ENCODE measurements around the gene SLC24A4. TPM values are rescaled to one million over a fixed set of nuclear protein-coding genes. Genes with fewer than 3 reads are reported as not detected.

Gene SLC24A4
- total RNA-seq, 1 experiment from 2014 or later, result not detected

GRCh38 chr14:92413379-92413778 lies 90.4 kb downstream of the SLC24A4 start:
- Histone ChIP-seq H3K27ac (ENCODE audit: low read length) (no peak overlapping the region), H3K9ac (ENCODE audit: low read length) (no peak overlapping the region), H2AFZ (ENCODE audit: low read length) (peak overlapping the region; percentile 30; the same call in 1 of the 2 replicates), H3K36me3 (ENCODE audit: low read depth, low read length) (no peaks in the 10 kb centered on the region), H3K4me2 (ENCODE audit: low read length) (0 out of 2 replicates have a peak overlapping the region, but pooled peaks have one; percentile 19), H3K4me3 (ENCODE audit: low read length) (no peak overlapping the region), H3K4me1 (ENCODE audit: insufficient read depth, low read length) (peaks cover 13% of the 10 kb centered on the region), H3F3A (ENCODE audit: low read length, unreplicated experiment) (no peaks in the 10 kb centered on the region), H3K9me3 (ENCODE audit: low read length) (no peaks in the 10 kb centered on the region), H3K79me2 (ENCODE audit: low read length) (no peaks in the 10 kb centered on the region), H4K20me1 (ENCODE audit: low read length) (no peaks in the 10 kb centered on the region), H3K9me2 (replicated peaks; ENCODE audit: low read length) (no peaks in the 10 kb centered on the region), H3K27me3 (ENCODE audit: low read length) (no peaks in the 10 kb centered on the region)
- ATAC-seq (no peak), DNase-seq (no peak)
- ChIA-PET POLR2A (ENCODE audit: unreplicated experiment) (no interaction called here), CTCF (interaction anchor here (0.6 kb wide), 1 partner anchor 260 kb away, joined by 3 read pairs; no protein-coding TSS in a partner anchor)
- no TSS peak for BruUV-seq (replicated peaks)
- intact Hi-C loops (cut with micrococcal nuclease), result no loop called here
- no peak for TF ChIP-seq CTCF (conservative IDR thresholded peaks at IDR 0.05; ENCODE audit: low read depth, low read length)
- TF ChIP-seq EZH2phosphoT487 (IDR thresholded peaks at IDR 0.05; ENCODE audit: borderline replicate concordance, low read length), result no peak
- no peak for TF ChIP-seq EZH2 (IDR thresholded peaks at IDR 0.05; ENCODE audit: low read length, unreplicated experiment)

GRCh38 chr14:92414690-92415445 lies 91.9 kb downstream of the SLC24A4 start:
- H3K4me1 ChIP-seq (ENCODE audit: insufficient read depth, low read length), result no peaks in the 10 kb centered on the region
- no peaks in the 10 kb centered on the region for H3K36me3 ChIP-seq (ENCODE audit: low read depth, low read length)
- POLR2A ChIA-PET (ENCODE audit: unreplicated experiment), result no interaction called here
- ATAC-seq (no peak), DNase-seq (no peak)
- BruUV-seq (replicated peaks), result no TSS peak
- CTCF ChIA-PET, result no interaction called here
- no peak overlapping the region for H3K9ac ChIP-seq (ENCODE audit: low read length)
- H2AFZ ChIP-seq (ENCODE audit: low read length), result no peak overlapping the region
- H3K79me2 ChIP-seq (ENCODE audit: low read length), result no peaks in the 10 kb centered on the region
- intact Hi-C loops (cut with micrococcal nuclease), result no loop called here
- no peak overlapping the region for H3K27ac ChIP-seq (ENCODE audit: low read length)
- no peaks in the 10 kb centered on the region for H3K9me3 ChIP-seq (ENCODE audit: low read length)
- H3K4me3 ChIP-seq (ENCODE audit: low read length), result no peak overlapping the region
- no peaks in the 10 kb centered on the region for H4K20me1 ChIP-seq (ENCODE audit: low read length)
- H3F3A ChIP-seq (ENCODE audit: low read length, unreplicated experiment), result no peaks in the 10 kb centered on the region
- no peak overlapping the region for H3K4me2 ChIP-seq (ENCODE audit: low read length)
- H3K9me2 ChIP-seq (replicated peaks; ENCODE audit: low read length), result no peaks in the 10 kb centered on the region
- H3K27me3 ChIP-seq (ENCODE audit: low read length), result no peaks in the 10 kb centered on the region
- TF ChIP-seq EZH2phosphoT487 (IDR thresholded peaks at IDR 0.05; ENCODE audit: borderline replicate concordance, low read length) (no peak), CTCF (conservative IDR thresholded peaks at IDR 0.05; ENCODE audit: low read depth, low read length) (no peak), EZH2 (IDR thresholded peaks at IDR 0.05; ENCODE audit: low read length, unreplicated experiment) (no peak)

GRCh38 chr14:92415969-92416368 lies 93.0 kb downstream of the SLC24A4 start:
- Histone ChIP-seq H3K4me3 (ENCODE audit: low read length) (no peak overlapping the region), H3K4me1 (ENCODE audit: insufficient read depth, low read length) (no peaks in the 10 kb centered on the region), H3F3A (ENCODE audit: low read length, unreplicated experiment) (no peaks in the 10 kb centered on the region), H3K4me2 (ENCODE audit: low read length) (no peak overlapping the region), H3K9ac (ENCODE audit: low read length) (no peak overlapping the region), H3K79me2 (ENCODE audit: low read length) (no peaks in the 10 kb centered on the region), H3K27ac (ENCODE audit: low read length) (no peak overlapping the region), H3K27me3 (ENCODE audit: low read length) (no peaks in the 10 kb centered on the region), H3K9me2 (replicated peaks; ENCODE audit: low read length) (no peaks in the 10 kb centered on the region), H3K36me3 (ENCODE audit: low read depth, low read length) (no peaks in the 10 kb centered on the region), H3K9me3 (ENCODE audit: low read length) (no peaks in the 10 kb centered on the region), H4K20me1 (ENCODE audit: low read length) (no peaks in the 10 kb centered on the region), H2AFZ (ENCODE audit: low read length) (no peak overlapping the region)
- TF ChIP-seq EZH2 (IDR thresholded peaks at IDR 0.05; ENCODE audit: low read length, unreplicated experiment) (no peak), EZH2phosphoT487 (IDR thresholded peaks at IDR 0.05; ENCODE audit: borderline replicate concordance, low read length) (no peak), CTCF (conservative IDR thresholded peaks at IDR 0.05; ENCODE audit: low read depth, low read length) (no peak)
- ATAC-seq (no peak), DNase-seq (no peak)
- intact Hi-C loops (cut with micrococcal nuclease), result no loop called here
- CTCF ChIA-PET, result no interaction called here
- BruUV-seq (replicated peaks), result no TSS peak
- POLR2A ChIA-PET (ENCODE audit: unreplicated experiment), result no interaction called here
